Activated CD4-positive, alpha-beta T cell treated with anti-CD3 and anti-CD28 coated beads for 1 hour (primary cell): ENCODE data around the gene MISFA.
"Not testable (repeated sequence)": the region's sequence is repeated elsewhere in the genome, so short reads cannot be mapped to it uniquely, and the experiment has no call there.

Experiments
- DNase-seq: peaks from one replicate; pipeline ENCODE4 v3.0.0-alpha.2; 2020

MISFA gene

GRCh38 chr11:18599739-18600230, at the start of gene MISFA:
TSS of gene MISFA (plus strand) at chr11:18599789. CDS start at chr11:18599929, 140 bp downstream.
- no peak for DNase-seq

GRCh38 chr11:18563090-18563730, 36.4 kb upstream of the MISFA start:
- DNase-seq: no peak

GRCh38 chr11:18564149-18564548, 35.4 kb upstream of the MISFA start:
- DNase-seq: no peak

- no peak for DNase-seq
Measured at GRCh38 chr11:18566406-18566805, 33.2 kb upstream of the MISFA start.

- no peak for DNase-seq
Measured at GRCh38 chr11:18567081-18567480, 32.5 kb upstream of the MISFA start.

- no peak for DNase-seq
Measured at GRCh38 chr11:18575361-18575760, 24.2 kb upstream of the MISFA start.

GRCh38 chr11:18578975-18579598, 20.5 kb upstream of the MISFA start:
- DNase-seq: no peak

GRCh38 chr11:18580113-18580766, 19.3 kb upstream of the MISFA start:
- DNase-seq: no peak

- no peak for DNase-seq
Measured at GRCh38 chr11:18581825-18582224, 17.8 kb upstream of the MISFA start.

GRCh38 chr11:18588297-18589252, 11.0 kb upstream of the MISFA start, which contains the start of gene UEVLD:
TSS of gene UEVLD (minus strand) at chr11:18588734. CDS start at chr11:18588654, 80 bp downstream.
- DNase-seq: peak; percentile 37

- no peak for DNase-seq
Measured at GRCh38 chr11:18590571-18590970, 9.0 kb upstream of the MISFA start.

- DNase-seq: not testable (repeated sequence)
Measured at GRCh38 chr11:18594088-18594487, 5.5 kb upstream of the MISFA start.

GRCh38 chr11:18594999-18595749, 4.4 kb upstream of the MISFA start:
- DNase-seq: no peak

- DNase-seq: no peak
Measured at GRCh38 chr11:18600915-18601569, 1.5 kb downstream of the MISFA start.

- DNase-seq: no peak
Measured at GRCh38 chr11:18608376-18608775, 8.8 kb downstream of the MISFA start.

GRCh38 chr11:18611196-18611595, 11.6 kb downstream of the MISFA start:
- no peak for DNase-seq

GRCh38 chr11:18612394-18612793, 12.8 kb downstream of the MISFA start:
- DNase-seq: no peak

- DNase-seq: no peak
Measured at GRCh38 chr11:18614667-18615066, 15.1 kb downstream of the MISFA start.

- no peak for DNase-seq
Measured at GRCh38 chr11:18615628-18616392, 16.2 kb downstream of the MISFA start.

- no peak for DNase-seq
Measured at GRCh38 chr11:18617688-18618341, 18.2 kb downstream of the MISFA start.
